Thyroid gland (tissue), 4 donors: Measurements from ENCODE around the gene AGBL4.

Experiments
- POLR2A ChIP-seq, 2 donors: fragments of 450-650 bp; IDR thresholded peaks; one replicate each; pipeline ENCODE4 v1.6.1; 2017; ENCODE audit warnings: antibody characterized with exemption in 2 of 2, mild to moderate bottlenecking in 2 of 2, moderate library complexity in 1 of 2
- TF ChIP-seq, protein P1 (sequence below), 6 experiments: fragments of 200-600 bp in 3 of 6; fragments of 450-650 bp in 3 of 6; sonication (generic) in 3 of 6; IDR thresholded peaks; one replicate each; pipeline ENCODE4 v1.5.1; 2016 to 2019; ENCODE audit warnings: antibody characterized with exemption in 6 of 6, mild to moderate bottlenecking in 2 of 6, inconsistent platforms in 1 of 6, moderate library complexity in 1 of 6

DNA sequence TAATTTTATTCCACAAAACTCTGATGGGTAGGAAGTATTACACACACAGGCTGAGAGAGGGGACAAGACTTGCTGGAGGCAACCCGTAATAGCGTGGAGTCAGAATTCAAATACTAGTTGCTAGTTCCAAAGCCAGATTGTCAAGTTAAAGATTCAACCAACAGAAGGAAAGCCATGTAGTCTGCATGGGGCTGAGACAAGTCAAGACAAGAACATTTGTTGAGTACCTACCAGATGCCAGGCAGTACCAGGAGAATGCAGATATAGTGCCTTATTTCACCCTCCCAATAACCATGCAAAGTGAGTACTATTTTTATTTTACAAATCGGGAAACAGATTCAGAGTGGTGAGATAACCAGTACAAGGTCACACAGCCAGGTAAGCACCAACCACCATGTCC lies 1441.3 kb downstream of the AGBL4 start:
- TF ChIP-seq, protein P1, sequence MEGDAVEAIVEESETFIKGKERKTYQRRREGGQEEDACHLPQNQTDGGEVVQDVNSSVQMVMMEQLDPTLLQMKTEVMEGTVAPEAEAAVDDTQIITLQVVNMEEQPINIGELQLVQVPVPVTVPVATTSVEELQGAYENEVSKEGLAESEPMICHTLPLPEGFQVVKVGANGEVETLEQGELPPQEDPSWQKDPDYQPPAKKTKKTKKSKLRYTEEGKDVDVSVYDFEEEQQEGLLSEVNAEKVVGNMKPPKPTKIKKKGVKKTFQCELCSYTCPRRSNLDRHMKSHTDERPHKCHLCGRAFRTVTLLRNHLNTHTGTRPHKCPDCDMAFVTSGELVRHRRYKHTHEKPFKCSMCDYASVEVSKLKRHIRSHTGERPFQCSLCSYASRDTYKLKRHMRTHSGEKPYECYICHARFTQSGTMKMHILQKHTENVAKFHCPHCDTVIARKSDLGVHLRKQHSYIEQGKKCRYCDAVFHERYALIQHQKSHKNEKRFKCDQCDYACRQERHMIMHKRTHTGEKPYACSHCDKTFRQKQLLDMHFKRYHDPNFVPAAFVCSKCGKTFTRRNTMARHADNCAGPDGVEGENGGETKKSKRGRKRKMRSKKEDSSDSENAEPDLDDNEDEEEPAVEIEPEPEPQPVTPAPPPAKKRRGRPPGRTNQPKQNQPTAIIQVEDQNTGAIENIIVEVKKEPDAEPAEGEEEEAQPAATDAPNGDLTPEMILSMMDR (IDR thresholded peaks at IDR 0.05): no peak
- no peak for TF ChIP-seq POLR2A (IDR thresholded peaks at IDR 0.05)
